OCI-LY1 (cell line): ENCODE data around the gene TIMM21.

Source experiments
- H2AFZ ChIP-seq: fragments of 200-600 bp; sonication (generic), shearing (Covaris generic); 2 replicates; pipeline ENCODE4 v1.6.0; 2014; ENCODE audit warnings: antibody characterized with exemption, mild to moderate bottlenecking, low read length
- H3F3A ChIP-seq: fragments of 200-600 bp; sonication (generic), shearing (Covaris generic); 2 replicates; pipeline ENCODE4 v1.6.0; 2014; ENCODE audit warnings: mild to moderate bottlenecking, antibody characterized with exemption, low read length, moderate library complexity; ENCODE audit not compliant: insufficient read depth
- H3K27ac ChIP-seq: fragments of 200-600 bp; sonication (generic); 2 replicates; pipeline ENCODE4 v1.5.1; 2014; ENCODE audit warnings: low read length, mixed run types, mild to moderate bottlenecking, low read depth; ENCODE audit not compliant: poor library complexity, severe bottlenecking
- H3K27me3 ChIP-seq: fragments of 200-600 bp; sonication (generic); 2 replicates; pipeline ENCODE4 v1.6.0; 2014; ENCODE audit warnings: antibody characterized with exemption, mild to moderate bottlenecking, low read length, moderate library complexity; ENCODE audit not compliant: insufficient read depth
- H3K36me3 ChIP-seq: fragments of 200-600 bp; sonication (generic); 2 replicates; pipeline ENCODE4 v1.6.1; 2014; ENCODE audit warnings: mild to moderate bottlenecking, antibody characterized with exemption, low read length, moderate library complexity, mixed read lengths; ENCODE audit not compliant: insufficient read depth
- H3K4me1 ChIP-seq: fragments of 200-600 bp; sonication (generic); 2 replicates; pipeline ENCODE4 v1.5.1; 2014; ENCODE audit warnings: mild to moderate bottlenecking, low read length, moderate library complexity; ENCODE audit not compliant: insufficient read depth, severe bottlenecking
- H3K4me2 ChIP-seq: fragments of 200-600 bp; sonication (generic), shearing (Covaris generic); 2 replicates; pipeline ENCODE4 v1.6.1; 2014; ENCODE audit warnings: low read length
- H3K4me3 ChIP-seq: fragments of 200-600 bp; sonication (generic); 2 replicates; pipeline ENCODE4 v1.5.1; 2014; ENCODE audit warnings: low read length, low read depth, mild to moderate bottlenecking, mixed read lengths; ENCODE audit not compliant: poor library complexity, severe bottlenecking
- H3K79me2 ChIP-seq: fragments of 200-600 bp; shearing (Covaris generic); 2 replicates; pipeline ENCODE4 v1.6.1; 2016; ENCODE audit warnings: mixed run types, low read length, mixed read lengths; ENCODE audit not compliant: insufficient read depth
- H3K9ac ChIP-seq: fragments of 200-600 bp; sonication (generic), shearing (Covaris generic); 2 replicates; pipeline ENCODE4 v1.6.1; 2014; ENCODE audit warnings: mild to moderate bottlenecking, low read length, mixed read lengths
- H3K9me2 ChIP-seq: fragments of 200-600 bp; sonication (generic), shearing (Covaris generic); 2 replicates; pipeline ENCODE4 v1.6.1; 2014; ENCODE audit warnings: low read depth, mild to moderate bottlenecking, low read length, mixed read lengths
- H3K9me3 ChIP-seq: fragments of 200-600 bp; shearing (Covaris generic); 2 replicates; pipeline ENCODE4 v1.6.1; 2014; ENCODE audit warnings: low read length, mixed read lengths
- H4K20me1 ChIP-seq: fragments of 200-600 bp; sonication (generic), shearing (Covaris generic); 2 replicates; pipeline ENCODE4 v1.6.0; 2016; ENCODE audit warnings: mild to moderate bottlenecking, low read length; ENCODE audit not compliant: insufficient read depth
- CTCF ChIP-seq: fragments of 200-600 bp; sonication (generic), shearing (Covaris generic); IDR thresholded peaks from 2 replicates; pipeline ENCODE4 v1.5.1; 2017; ENCODE audit warnings: mild to moderate bottlenecking, antibody characterized with exemption, low read length, moderate library complexity, mixed read lengths
- EZH2 ChIP-seq: fragments of 200-600 bp; sonication (generic), shearing (Covaris generic); IDR thresholded peaks from 2 replicates; pipeline ENCODE4 v1.8.0; 2017; ENCODE audit warnings: borderline replicate concordance, mixed run types, mild to moderate bottlenecking, antibody characterized with exemption, low read length, moderate library complexity, mixed read lengths

The TIMM21 gene

GRCh38 chr18:74194691-74195090 is 46.4 kb downstream of the TIMM21 start:
- no peaks in the 10 kb centered on the region for H3K9me2 ChIP-seq
- no peak overlapping the region for H3K9ac ChIP-seq
- no peak overlapping the region for H3K27ac ChIP-seq
- TF ChIP-seq EZH2, result no peak
- no peak for TF ChIP-seq CTCF
- no peaks in the 10 kb centered on the region for H3K9me3 ChIP-seq
- no peaks in the 10 kb centered on the region for H4K20me1 ChIP-seq
- no peak overlapping the region for H3K4me2 ChIP-seq
- H3K4me1 ChIP-seq, result peaks cover 15% of the 10 kb centered on the region
- no peak overlapping the region for H3K4me3 ChIP-seq
- H2AFZ ChIP-seq, result no peak overlapping the region
- H3F3A ChIP-seq, result no peaks in the 10 kb centered on the region
- H3K36me3 ChIP-seq, result no peaks in the 10 kb centered on the region
- no peaks in the 10 kb centered on the region for H3K79me2 ChIP-seq
- no peaks in the 10 kb centered on the region for H3K27me3 ChIP-seq

- Histone ChIP-seq H3K36me3 (no peaks in the 10 kb centered on the region), H3K27me3 (no peaks in the 10 kb centered on the region), H3F3A (no peaks in the 10 kb centered on the region), H3K9me3 (no peaks in the 10 kb centered on the region), H3K4me3 (peak overlapping the region; percentile 50), H3K4me2 (peak overlapping the region; percentile 91), H3K9me2 (no peaks in the 10 kb centered on the region), H3K4me1 (peaks cover 15% of the 10 kb centered on the region), H3K79me2 (no peaks in the 10 kb centered on the region), H4K20me1 (no peaks in the 10 kb centered on the region), H3K9ac (peak overlapping the region; percentile 39; the same call in 1 of the 2 replicates), H3K27ac (no peak overlapping the region), H2AFZ (peak overlapping the region; percentile 94; the same call in 1 of the 2 replicates)
- peak; percentile 96 for TF ChIP-seq CTCF
- no peak for TF ChIP-seq EZH2
Measured at GRCh38 chr18:74196220-74197119, 48.1 kb downstream of the TIMM21 start.

- TF ChIP-seq EZH2, result no peak
- no peak for TF ChIP-seq CTCF
- no peaks in the 10 kb centered on the region for H3K79me2 ChIP-seq
- H3K36me3 ChIP-seq, result no peaks in the 10 kb centered on the region
- H2AFZ ChIP-seq, result peak overlapping the region; percentile 85; the same call in 1 of the 2 replicates
- no peak overlapping the region for H3K9ac ChIP-seq
- no peaks in the 10 kb centered on the region for H4K20me1 ChIP-seq
- H3K9me3 ChIP-seq, result no peaks in the 10 kb centered on the region
- H3K9me2 ChIP-seq, result no peaks in the 10 kb centered on the region
- no peaks in the 10 kb centered on the region for H3F3A ChIP-seq
- H3K27ac ChIP-seq, result no peak overlapping the region
- no peak overlapping the region for H3K4me3 ChIP-seq
- no peaks in the 10 kb centered on the region for H3K27me3 ChIP-seq
- H3K4me1 ChIP-seq, result peaks cover 15% of the 10 kb centered on the region
- no peak overlapping the region for H3K4me2 ChIP-seq
Measured at GRCh38 chr18:74197705-74198341, 49.5 kb downstream of the TIMM21 start.
